GM21723 (cell line): ENCODE results near the gene GOLGA6C.
"Not testable (repeated sequence)": the region's sequence is repeated elsewhere in the genome, so short reads cannot be mapped to it uniquely, and the experiment has no call there.

Experiments used
- ATAC-seq: cut with Tn5 transposase; IDR thresholded peaks from one replicate; pipeline ENCODE4 v1.9.1; 2021; ENCODE audit warnings: mild to moderate bottlenecking, moderate library complexity; ENCODE audit not compliant: unreplicated experiment

The GOLGA6C gene

DNA sequence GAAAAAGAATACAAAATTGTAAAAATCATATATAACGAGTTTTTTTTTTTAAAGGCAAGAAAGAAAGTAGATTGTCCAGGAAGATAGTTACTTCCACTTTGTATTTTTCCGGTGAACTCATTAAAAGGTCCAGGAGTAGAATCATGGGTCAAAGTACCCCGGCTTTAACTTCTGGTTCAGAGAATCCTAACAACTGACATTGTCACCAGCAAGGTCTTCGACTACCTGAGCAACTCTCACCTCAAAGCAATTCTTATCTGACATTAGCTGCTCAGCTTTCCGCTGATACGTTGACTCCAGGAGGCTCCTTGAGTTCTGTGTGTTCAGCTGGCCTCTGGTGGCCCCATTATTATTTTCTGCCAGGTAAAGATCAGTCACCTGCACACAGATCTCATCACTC lies 9.1 kb upstream of the GOLGA6C start:
- ATAC-seq = not testable (repeated sequence)

DNA sequence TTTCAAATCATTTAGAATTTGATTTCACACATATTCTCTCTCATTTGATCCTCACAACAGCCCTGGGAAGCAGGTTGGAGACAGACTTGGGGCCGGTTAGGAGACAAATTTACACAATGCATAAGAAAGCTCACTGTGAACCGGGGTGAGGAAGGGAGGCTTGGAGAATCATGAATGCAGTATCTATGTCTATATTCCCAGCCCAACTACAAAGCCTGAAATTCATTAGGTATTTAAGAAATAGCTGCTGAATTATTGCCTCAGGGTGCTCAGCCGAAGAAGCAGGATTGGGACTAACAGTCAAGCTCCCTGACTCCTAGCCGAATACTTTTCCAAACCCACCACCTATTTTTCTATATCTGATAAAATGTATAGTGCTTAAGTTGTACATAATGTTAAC lies 8.4 kb upstream of the GOLGA6C start:
- ATAC-seq = no peak

DNA sequence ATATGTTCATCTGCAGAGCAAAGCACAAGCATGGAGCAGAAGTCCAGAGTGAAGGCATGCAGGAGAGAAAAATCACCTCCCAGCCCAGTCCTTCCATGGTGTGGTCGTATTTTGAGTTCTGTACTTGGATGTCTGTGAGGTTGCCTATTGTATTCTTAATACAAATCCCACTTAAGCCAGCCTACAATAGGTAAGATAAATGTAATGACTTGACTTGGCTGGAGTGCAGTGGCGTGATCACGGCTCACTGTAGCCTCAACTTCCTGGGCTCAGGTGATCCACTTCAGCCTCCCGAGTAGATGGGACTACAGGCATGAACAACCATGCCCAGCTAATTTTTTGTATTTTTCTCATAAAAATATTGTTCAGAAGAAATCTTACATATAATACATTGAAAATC lies 6.8 kb upstream of the GOLGA6C start:
- ATAC-seq = not testable (repeated sequence)

DNA sequence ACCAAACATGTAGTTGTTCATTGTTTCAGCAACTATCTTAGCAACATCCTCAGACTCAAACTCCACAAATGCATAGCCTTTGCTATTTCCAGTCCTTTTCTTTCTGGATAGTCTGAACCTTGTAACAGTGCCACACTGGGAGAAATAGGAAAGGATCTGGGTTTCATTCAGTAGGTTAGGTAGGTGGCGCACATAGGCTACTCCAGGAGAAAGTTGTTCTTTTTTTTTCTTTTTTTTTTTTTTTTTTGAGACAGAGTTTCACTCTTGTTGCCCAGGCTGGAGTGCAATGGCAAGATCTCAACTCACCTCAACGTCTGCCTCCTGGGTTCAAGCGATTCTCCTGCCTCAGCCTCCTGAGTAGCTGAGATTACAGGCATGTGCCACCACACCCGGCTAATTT lies 5.8 kb upstream of the GOLGA6C start:
- not testable (repeated sequence) for ATAC-seq

DNA sequence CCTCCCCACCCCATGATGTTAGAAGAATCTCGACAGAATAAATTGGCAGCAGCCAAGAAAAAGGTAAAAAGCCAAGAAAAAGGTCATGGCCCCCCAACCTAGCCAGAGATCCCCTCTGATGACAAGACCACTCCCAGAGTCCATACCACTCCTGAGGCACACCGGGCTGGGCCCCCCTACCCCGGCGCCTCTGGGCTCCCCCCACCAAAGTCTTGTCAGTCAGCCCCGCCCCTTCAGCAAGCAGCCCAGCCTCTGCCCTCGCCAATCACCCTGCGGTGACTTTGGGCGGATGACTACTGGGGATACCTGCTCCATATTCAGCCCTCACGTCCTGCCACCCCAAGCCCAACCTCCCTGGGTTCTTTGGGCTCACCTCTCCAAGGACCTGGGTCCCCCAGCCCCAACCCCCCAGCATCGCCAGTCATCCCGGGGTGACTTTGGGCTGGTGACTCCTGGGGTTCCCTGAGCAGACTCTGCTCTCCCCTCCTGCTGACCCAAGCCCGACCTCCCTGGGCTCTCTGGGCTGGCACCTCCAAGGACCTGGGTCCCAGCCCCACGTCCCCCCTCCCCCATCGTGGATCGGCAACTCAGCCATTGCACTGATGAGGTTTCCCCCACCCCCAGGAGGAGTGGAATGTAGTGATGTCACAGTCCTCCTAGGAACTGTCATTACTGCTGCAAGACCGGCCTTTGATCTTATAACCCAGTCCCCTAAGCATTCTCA lies 648 bp downstream of the GOLGA6C start:
- not testable (repeated sequence) for ATAC-seq

DNA sequence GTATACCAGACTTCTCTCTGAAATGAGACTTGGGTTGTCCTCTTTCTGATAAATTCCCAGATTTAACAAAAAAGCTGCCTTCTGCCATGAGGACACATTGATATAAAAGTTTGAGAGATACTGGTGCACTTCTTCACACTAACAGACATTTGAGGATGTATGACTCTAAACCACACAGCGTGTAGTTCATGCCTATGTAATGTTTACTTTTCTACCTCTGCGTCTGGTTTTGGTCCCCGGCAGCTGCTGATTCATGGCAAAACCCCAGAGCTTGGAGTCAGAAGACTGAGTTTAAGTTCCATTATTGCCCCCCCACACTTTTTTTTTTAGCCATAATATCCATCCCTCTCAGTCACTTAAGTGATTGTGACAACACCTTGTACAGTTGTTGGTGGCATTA lies 1.7 kb downstream of the GOLGA6C start:
- ATAC-seq = not testable (repeated sequence)

DNA sequence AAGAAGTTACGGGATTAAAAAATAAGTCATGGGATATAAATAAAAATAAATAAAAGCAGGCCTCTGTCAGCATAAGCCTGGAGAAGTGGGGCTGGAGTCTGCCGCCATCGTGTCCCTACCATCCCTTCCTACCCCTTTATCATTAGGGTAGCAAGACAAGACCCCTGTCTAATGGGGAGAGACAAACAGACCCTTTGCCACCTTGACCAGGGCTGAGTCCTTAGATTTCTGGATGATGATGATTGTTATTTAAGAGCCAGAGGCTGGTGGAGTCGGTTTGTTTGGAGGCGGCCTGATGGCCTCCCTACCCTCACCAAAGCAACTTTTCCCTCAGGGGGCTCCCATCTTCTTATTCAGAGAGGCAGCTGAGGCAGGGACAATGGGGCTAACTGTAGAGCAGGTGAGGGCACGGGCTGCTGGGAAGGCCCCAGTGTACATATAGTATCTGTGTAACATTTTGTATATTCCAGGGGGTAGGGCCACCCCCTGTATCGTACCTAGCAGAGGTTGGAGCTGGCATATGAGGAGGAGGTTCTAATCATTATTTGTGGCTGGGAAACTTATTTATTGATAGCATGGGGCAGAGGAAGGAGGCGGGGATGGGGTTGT lies 15.7 kb downstream of the GOLGA6C start:
- ATAC-seq = not testable (repeated sequence)

DNA sequence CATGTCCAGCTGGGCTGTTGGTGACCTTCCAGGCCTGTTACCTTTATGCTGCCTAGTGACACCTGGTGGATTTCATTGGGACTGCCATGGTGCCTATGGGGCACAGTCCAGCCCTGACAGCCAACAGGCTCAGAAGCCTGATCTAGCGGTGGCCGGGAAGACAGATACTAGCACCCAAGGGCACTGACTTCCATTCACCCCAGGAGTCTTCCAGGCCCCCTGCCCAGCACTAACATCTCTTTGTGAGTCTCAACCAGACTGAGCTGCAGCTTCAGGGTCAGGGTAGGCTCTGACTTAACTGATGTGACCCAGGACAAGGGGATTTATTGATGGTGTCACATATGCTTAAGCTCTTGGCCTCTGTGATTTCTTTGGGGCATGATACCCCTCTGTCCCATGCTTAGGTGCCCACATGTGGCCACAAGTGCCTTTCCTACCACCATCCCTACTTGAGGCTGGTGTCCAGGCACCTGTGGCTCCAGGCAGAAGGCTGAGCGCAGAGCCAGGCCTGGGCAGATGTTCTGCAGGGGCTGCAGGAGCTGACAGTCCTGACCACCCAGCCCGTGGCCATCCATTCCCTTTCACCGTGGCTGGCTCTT lies 16.5 kb downstream of the GOLGA6C start:
- not testable (repeated sequence) for ATAC-seq

DNA sequence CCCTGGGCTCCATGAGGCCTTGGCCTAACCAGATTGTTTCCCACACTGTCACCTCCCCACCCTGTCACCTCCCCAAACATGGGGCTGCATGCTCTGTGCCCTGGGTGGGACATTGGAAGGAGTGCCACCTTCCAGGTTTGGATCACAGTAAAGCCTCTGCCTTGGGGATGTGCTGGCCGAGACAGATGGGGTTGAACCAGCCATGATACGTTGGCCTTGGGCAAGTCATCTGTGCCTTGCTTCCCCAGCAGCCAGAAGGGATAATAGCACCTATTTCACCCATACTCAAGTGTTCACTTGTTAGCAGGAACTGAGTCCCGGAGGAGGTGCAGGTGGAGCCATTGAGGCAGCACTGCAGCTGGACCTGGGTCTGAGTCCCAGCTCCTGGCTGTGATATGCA lies 17.5 kb downstream of the GOLGA6C start:
- not testable (repeated sequence) for ATAC-seq

DNA sequence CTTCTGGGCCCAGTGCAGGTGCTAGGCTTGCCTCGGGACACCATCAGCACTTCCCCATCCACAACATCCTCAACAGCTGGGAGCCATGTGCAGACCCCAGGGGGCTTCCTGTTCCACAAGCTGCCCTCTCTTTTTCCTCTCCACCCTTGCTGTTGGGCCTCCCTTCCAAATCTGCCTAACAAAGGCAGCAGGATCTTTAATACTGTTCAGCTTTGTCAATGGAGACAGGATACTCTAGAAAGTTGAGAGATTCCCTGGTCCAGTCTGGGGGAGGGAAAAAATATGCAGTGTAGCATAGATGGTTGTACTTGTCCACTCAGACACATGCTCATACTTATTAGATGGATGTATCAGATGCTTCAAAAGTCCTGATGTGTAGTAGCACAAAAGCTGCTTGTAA lies 20.4 kb downstream of the GOLGA6C start:
- not testable (repeated sequence) for ATAC-seq

DNA sequence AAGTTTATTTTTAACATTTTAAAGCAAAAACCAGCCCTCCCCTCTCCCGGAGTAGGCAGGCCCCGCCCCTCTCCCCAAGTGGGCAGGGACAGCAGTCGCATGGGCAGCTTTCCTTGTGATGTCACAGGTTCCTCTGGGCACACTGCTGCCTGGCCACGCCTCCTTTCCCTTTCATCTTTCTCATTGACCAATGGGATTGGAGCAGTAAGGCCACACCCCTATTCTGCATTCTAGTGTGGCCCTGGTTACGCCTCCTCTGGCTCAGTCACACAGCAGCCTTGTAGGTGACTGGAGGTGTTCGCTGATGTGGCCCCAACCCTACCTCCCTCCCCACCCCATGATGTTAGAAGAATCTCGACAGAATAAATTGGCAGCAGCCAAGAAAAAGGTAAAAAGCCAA lies 24.4 kb downstream of the GOLGA6C start, which contains the start of gene GOLGA6D:
Gene GOLGA6D (plus strand): TSS at position 264 of the 400 bp plus-strand sequence. CDS start 41 bp downstream, at position 305.
- ATAC-seq = not testable (repeated sequence)

DNA sequence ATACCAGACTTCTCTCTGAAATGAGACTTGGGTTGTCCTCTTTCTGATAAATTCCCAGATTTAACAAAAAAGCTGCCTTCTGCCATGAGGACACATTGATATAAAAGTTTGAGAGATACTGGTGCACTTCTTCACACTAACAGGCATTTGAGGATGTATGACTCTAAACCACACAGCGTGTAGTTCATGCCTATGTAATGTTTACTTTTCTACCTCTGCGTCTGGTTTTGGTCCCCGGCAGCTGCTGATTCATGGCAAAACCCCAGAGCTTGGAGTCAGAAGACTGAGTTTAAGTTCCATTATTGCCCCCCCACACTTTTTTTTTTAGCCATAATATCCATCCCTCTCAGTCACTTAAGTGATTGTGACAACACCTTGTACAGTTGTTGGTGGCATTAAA lies 26.0 kb downstream of the GOLGA6C start:
- not testable (repeated sequence) for ATAC-seq

DNA sequence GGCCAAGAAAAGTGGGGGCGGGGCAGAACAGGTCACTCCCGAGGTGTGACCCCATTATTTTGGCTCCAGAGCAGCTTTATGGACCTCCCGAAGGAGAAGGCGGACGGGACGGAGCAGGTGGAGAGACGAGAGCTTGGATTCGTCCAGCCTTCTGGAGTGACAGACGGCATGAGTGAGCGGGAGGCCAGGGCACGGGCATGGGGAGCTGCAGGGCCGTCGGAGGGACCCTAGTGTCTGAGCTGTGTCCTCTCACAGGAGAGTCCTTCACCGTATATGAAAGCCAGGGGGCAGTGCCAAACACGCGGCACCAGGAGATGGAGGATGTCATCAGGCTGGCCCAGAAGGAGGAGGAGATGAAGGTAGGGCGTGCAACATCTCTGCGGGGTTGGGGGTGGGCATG lies 35.5 kb downstream of the GOLGA6C start:
- ATAC-seq = not testable (repeated sequence)

DNA sequence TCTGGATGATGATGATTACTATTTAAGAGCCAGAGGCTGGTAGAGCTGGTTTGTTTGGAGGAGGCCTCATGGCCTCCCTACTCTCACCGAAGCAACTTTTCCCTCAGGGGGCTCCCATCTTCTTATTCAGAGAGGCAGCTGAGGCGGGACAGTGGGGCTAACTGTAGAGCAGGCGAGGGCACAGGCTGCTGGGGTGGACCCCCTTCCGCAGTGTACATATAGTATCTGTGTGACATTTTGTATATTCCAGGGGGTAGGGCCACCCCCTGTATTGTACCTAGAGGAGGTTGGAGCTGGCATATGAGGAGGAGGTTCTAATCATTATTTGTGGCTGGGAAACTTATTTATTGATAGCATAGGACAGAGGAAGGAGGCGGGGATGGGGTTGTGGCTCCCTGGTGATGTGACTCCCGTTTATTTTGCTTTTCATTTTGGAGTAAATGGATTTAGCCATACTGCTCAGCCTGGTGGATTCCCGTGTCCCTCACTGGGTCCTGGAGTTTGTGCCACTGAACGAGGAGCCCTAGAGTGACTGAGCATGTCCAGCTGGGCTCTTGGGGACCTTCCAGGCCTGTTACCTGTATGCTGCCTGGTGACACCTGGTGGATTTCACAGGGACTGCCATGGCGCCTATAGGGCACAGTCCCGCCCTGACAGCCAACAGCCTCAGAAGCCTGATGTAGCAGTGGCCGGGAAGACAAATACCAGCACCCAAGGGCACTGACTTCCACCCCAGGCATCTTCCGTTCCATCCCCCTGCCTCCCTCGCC lies 40.6 kb downstream of the GOLGA6C start:
- not testable (repeated sequence) for ATAC-seq

DNA sequence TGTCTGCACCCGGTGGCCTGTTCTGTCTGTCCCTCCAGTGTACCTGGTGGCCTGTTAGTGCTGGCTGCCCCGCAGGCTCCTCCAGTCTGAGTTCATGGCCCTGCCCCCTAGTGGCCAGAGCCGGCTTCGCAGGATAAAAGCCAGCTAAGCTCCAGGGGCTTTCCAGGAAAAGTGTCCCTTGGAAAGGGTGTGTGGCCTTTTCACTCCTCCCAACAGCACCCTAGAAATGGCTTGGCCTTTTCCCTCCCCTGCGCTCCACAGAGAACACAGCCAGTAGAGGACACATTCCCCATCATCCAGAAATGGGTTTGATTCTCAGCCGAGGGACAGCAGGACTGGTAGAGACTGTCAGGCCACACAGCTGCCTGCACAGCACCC lies 41.2 kb downstream of the GOLGA6C start:
- ATAC-seq = not testable (repeated sequence)

DNA sequence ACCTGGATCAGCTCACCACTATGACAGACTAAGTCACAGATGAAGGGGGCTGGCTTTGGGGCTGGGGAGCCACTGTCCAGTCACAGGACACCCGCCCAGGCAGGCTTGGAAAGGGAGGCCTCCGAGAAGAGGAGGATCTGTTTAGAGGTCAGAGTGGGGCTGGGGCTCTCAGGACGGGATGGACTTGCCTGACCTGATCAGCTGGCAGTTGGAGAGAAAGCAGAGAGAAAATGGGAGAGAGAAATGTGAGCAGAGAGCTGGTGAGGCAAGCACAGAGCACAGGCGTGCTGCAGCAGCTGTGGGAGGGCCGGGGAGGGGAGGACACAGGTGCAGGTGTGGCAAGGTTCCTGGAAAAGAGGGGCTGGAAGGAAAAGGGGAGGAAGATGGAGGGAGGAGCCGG lies 41.9 kb downstream of the GOLGA6C start:
- ATAC-seq = not testable (repeated sequence)

DNA sequence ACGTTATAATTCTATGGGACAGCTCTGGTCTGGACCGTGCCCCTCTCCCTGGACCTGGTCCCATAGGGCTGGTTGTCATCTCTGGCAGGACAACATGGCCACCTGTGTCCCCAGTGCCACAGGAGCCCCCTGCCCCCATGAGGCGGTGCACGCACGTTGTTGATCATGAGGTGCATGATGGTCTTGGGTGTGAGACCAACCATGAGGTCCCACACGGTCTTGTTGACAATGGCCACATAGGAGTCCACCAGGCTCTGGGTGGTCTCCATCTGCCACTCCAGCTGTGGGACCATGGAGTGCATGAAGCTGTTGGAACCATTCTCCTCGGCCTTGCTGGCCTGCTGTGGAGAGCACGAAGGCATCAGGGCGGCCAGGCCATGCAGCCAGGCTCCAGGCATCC lies 44.2 kb downstream of the GOLGA6C start:
- ATAC-seq = no peak

DNA sequence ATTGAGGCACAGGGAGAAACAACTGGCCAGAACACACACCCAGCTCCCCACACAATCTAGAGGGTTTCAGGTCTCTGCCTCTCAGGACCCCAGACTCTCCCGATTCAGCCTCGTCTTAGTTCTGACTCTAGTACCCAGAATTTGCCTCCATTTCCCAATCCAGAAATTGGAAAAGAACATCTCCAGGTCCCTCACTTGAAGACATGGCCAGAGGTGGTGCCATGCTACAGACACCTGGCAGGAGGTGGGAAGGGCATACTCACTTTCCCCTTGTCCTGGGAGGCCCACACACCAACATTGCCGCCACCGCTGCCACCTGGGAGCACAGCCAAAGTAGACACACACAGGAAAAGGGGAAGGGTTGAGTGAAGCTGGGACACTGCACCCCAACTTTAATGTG lies 44.6 kb downstream of the GOLGA6C start:
- not testable (repeated sequence) for ATAC-seq

DNA sequence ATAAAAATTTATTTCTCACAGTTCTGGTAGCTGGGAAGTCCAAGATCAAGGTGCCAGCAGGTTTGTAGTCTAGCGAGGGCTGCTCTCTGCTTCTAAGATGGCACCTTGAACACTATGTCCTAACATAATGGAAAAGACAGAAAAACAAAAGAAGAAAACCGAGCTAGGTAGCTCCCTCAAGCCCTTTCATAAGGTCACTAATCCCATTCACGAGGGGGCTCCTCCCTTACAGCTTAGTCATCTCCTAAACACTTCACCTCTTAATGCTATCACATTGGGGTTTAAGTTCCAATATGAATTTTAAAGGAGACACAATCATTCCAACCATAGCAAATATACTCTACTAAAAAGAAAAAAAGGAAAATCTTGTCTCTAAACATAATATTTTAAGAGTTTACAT lies 48.1 kb downstream of the GOLGA6C start:
- ATAC-seq = no peak

DNA sequence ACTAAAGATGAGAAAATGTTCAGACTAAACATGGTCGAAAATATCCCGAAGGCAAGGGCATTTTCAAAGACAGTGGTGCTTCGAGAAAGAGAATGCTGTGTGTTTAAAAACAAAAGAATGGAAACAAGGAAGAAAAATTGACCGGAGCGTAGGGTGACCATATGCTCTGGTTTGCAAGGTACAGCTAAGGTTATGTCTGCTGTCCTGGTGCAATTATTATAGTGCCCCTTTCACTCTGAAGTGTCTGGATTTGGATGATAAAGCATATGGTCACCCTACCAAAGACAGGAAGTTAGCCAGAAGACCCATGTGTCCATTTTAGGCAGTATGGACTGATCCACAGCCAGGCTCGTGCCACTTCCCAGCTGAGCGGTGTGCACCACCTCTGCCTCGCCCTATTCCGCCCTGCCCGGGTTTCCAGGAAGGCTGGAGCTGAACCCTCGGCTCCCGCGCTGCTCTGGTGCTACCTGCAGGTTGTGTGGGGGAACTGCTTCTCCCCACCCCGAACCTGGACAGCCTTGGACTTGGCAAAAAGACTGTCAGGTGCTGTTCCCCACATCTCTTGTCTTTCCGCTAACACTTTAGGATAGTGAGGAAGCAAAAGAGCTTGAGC lies 49.8 kb downstream of the GOLGA6C start:
- no peak for ATAC-seq

DNA sequence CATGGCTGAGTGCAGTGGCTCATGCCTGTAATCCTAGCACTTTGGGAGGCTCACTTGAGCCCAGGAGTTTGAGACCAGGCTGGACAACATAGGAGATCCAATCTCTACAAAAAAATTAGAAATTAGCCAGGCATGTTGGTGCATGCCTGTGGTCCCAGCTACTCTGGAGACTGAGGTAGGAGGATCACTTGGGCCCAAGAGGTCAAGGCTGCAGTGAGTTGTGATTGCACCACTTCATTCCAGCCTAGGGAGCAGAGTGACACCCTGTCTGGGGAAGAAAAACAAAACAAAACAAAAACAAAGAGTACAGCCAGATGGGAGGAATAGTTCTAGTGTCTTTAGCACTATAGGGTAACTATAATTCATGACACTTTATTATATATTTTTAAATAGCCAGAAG lies 51.6 kb downstream of the GOLGA6C start:
- no peak for ATAC-seq
